ENCODE results near the gene TXNDC5. TPM values are rescaled to one million over a fixed set of nuclear protein-coding genes. Genes with fewer than 3 reads are reported as not detected.

Gene TXNDC5
- polyA plus RNA-seq, 1 donor from 2014 or later, result 37.7 TPM

- Histone ChIP-seq H4K20me1 (ENCODE audit: insufficient read depth) (no peaks in the 10 kb centered on the region), H3K27me3 (ENCODE audit: insufficient read depth, low read depth, low read length) (no peaks in the 10 kb centered on the region), H3K27ac (ENCODE audit: low read length) (no peak overlapping the region), H3K36me3 (ENCODE audit: insufficient read depth, low read length) (no peaks in the 10 kb centered on the region), H3K4me3 (ENCODE audit: low read length) (no peak overlapping the region), H3K9me3 (ENCODE audit: low read length) (no peaks in the 10 kb centered on the region), H3K9me2 (ENCODE audit: insufficient read depth, low read length) (no peaks in the 10 kb centered on the region), H3K79me2 (replicated peaks; ENCODE audit: insufficient read depth, low read length) (no peaks in the 10 kb centered on the region), H2AFZ (ENCODE audit: low read depth, low read length) (no peak overlapping the region), H3K9ac (ENCODE audit: low read length) (no peak overlapping the region), H3K4me2 (ENCODE audit: low read length) (no peak overlapping the region), H3F3A (ENCODE audit: insufficient read depth, low read length, poor library complexity, severe bottlenecking) (no peaks in the 10 kb centered on the region)
- TF ChIP-seq POLR2AphosphoS5 (IDR thresholded peaks at IDR 0.05) (no peak), SMC3 (conservative IDR thresholded peaks at IDR 0.05; ENCODE audit: poor library complexity) (no peak), MXI1 (conservative IDR thresholded peaks at IDR 0.05; ENCODE audit: poor library complexity, severe bottlenecking) (no peak)
These were observed 12.0 kb upstream of the TXNDC5 start for GRCh38 chr6:7922596-7922995.

DNA sequence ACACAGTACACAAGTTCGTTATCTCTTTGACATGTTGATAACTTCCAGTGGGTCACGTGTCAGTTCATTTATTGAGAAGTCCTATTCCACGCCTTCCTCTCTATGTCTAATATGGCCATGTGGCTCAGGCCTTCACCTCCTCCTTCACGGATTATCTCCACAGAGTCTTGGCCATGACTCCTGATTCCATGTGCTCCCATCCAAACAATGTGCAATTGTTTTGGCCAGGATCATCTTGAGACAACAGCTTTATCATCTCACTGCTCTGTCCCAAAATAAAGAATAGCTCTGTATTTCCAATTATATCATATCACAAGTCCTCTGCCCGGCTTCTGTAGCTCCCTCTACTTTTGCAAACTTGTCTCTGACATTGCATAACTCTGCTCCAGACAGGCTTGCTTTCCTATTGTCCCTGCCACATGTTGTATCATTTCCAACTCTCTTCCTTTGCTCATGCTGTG lies 11.1 kb upstream of the TXNDC5 start:
- Histone ChIP-seq H3K36me3 (ENCODE audit: insufficient read depth, low read length) (no peaks in the 10 kb centered on the region), H2AFZ (ENCODE audit: low read depth, low read length) (no peak overlapping the region), H3K79me2 (replicated peaks; ENCODE audit: insufficient read depth, low read length) (no peaks in the 10 kb centered on the region), H3K27ac (ENCODE audit: low read length) (no peak overlapping the region), H3K4me3 (ENCODE audit: low read length) (no peak overlapping the region), H3F3A (ENCODE audit: insufficient read depth, low read length, poor library complexity, severe bottlenecking) (no peaks in the 10 kb centered on the region), H3K9ac (ENCODE audit: low read length) (no peak overlapping the region), H3K27me3 (ENCODE audit: insufficient read depth, low read depth, low read length) (no peaks in the 10 kb centered on the region), H4K20me1 (ENCODE audit: insufficient read depth) (no peaks in the 10 kb centered on the region), H3K9me2 (ENCODE audit: insufficient read depth, low read length) (no peaks in the 10 kb centered on the region), H3K9me3 (ENCODE audit: low read length) (no peaks in the 10 kb centered on the region), H3K4me2 (ENCODE audit: low read length) (no peak overlapping the region)
- TF ChIP-seq SMC3 (conservative IDR thresholded peaks at IDR 0.05; ENCODE audit: poor library complexity) (no peak), TAF1 (IDR thresholded peaks at IDR 0.05; ENCODE audit: low read depth) (no peak), MXI1 (conservative IDR thresholded peaks at IDR 0.05; ENCODE audit: poor library complexity, severe bottlenecking) (no peak), RAD21 (conservative IDR thresholded peaks at IDR 0.05) (no peak), EP300 (conservative IDR thresholded peaks at IDR 0.05; ENCODE audit: poor library complexity, severe bottlenecking) (no peak)
- TF ChIP-seq, protein P1, sequence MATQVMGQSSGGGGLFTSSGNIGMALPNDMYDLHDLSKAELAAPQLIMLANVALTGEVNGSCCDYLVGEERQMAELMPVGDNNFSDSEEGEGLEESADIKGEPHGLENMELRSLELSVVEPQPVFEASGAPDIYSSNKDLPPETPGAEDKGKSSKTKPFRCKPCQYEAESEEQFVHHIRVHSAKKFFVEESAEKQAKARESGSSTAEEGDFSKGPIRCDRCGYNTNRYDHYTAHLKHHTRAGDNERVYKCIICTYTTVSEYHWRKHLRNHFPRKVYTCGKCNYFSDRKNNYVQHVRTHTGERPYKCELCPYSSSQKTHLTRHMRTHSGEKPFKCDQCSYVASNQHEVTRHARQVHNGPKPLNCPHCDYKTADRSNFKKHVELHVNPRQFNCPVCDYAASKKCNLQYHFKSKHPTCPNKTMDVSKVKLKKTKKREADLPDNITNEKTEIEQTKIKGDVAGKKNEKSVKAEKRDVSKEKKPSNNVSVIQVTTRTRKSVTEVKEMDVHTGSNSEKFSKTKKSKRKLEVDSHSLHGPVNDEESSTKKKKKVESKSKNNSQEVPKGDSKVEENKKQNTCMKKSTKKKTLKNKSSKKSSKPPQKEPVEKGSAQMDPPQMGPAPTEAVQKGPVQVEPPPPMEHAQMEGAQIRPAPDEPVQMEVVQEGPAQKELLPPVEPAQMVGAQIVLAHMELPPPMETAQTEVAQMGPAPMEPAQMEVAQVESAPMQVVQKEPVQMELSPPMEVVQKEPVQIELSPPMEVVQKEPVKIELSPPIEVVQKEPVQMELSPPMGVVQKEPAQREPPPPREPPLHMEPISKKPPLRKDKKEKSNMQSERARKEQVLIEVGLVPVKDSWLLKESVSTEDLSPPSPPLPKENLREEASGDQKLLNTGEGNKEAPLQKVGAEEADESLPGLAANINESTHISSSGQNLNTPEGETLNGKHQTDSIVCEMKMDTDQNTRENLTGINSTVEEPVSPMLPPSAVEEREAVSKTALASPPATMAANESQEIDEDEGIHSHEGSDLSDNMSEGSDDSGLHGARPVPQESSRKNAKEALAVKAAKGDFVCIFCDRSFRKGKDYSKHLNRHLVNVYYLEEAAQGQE (IDR thresholded peaks at IDR 0.05; ENCODE audit: borderline replicate concordance), result no peak

GRCh38 chr6:7921046-7921445 lies 10.5 kb upstream of the TXNDC5 start:
- Histone ChIP-seq H3K9me3 (ENCODE audit: low read length) (no peaks in the 10 kb centered on the region), H3F3A (ENCODE audit: insufficient read depth, low read length, poor library complexity, severe bottlenecking) (no peaks in the 10 kb centered on the region), H3K9ac (ENCODE audit: low read length) (no peak overlapping the region), H3K27me3 (ENCODE audit: insufficient read depth, low read depth, low read length) (no peaks in the 10 kb centered on the region), H3K36me3 (ENCODE audit: insufficient read depth, low read length) (no peaks in the 10 kb centered on the region), H3K4me2 (ENCODE audit: low read length) (no peak overlapping the region), H3K27ac (ENCODE audit: low read length) (no peak overlapping the region), H3K4me3 (ENCODE audit: low read length) (no peak overlapping the region), H3K9me2 (ENCODE audit: insufficient read depth, low read length) (no peaks in the 10 kb centered on the region), H2AFZ (ENCODE audit: low read depth, low read length) (no peak overlapping the region), H3K79me2 (replicated peaks; ENCODE audit: insufficient read depth, low read length) (no peaks in the 10 kb centered on the region), H4K20me1 (ENCODE audit: insufficient read depth) (no peaks in the 10 kb centered on the region)
- TF ChIP-seq, protein P1 (IDR thresholded peaks at IDR 0.05; ENCODE audit: borderline replicate concordance), result no peak
- TF ChIP-seq RAD21 (conservative IDR thresholded peaks at IDR 0.05), result no peak
- no peak for TF ChIP-seq MXI1 (conservative IDR thresholded peaks at IDR 0.05; ENCODE audit: poor library complexity, severe bottlenecking)
- TF ChIP-seq EP300 (conservative IDR thresholded peaks at IDR 0.05; ENCODE audit: poor library complexity, severe bottlenecking), result no peak
- TF ChIP-seq TAF1 (IDR thresholded peaks at IDR 0.05; ENCODE audit: low read depth), result no peak
- TF ChIP-seq CTCF (IDR thresholded peaks at IDR 0.05; ENCODE audit: poor library complexity, severe bottlenecking), result no peak
- no peak for TF ChIP-seq SMC3 (conservative IDR thresholded peaks at IDR 0.05; ENCODE audit: poor library complexity)
- no peak for TF ChIP-seq POLR2AphosphoS5 (IDR thresholded peaks at IDR 0.05)
- TF ChIP-seq EZH2 (IDR thresholded peaks at IDR 0.05; ENCODE audit: borderline replicate concordance, insufficient read depth, low read length, poor library complexity, severe bottlenecking), result no peak

Measured in neural cell (in vitro differentiated cells).